Endometrial microvascular endothelial cells (primary cell): ENCODE results near the gene MAD2L2. TPM values are rescaled to one million over a fixed set of nuclear protein-coding genes. Genes with fewer than 3 reads are reported as not detected.

ENCODE experiments used
- in situ Hi-C: cut with HindIII; loops from 2 replicates; pipeline ENCODE4 v1.10.0; 2017; ENCODE audit warnings: low sequenced_read_pairs, low pct_unique_long_range_greater_than_20kb; ENCODE audit errors: inconsistent ontology term
- total RNA-seq: library from RNA; depleted of rRNA; stranded (reverse); fragments of >200 nt; gene quantifications from one replicate; pipeline ENCODE4 v1.2.3, GENCODE V29; 2015; ENCODE audit errors: inconsistent ontology term

MAD2L2 gene
- 43.9 TPM for total RNA-seq

DNA sequence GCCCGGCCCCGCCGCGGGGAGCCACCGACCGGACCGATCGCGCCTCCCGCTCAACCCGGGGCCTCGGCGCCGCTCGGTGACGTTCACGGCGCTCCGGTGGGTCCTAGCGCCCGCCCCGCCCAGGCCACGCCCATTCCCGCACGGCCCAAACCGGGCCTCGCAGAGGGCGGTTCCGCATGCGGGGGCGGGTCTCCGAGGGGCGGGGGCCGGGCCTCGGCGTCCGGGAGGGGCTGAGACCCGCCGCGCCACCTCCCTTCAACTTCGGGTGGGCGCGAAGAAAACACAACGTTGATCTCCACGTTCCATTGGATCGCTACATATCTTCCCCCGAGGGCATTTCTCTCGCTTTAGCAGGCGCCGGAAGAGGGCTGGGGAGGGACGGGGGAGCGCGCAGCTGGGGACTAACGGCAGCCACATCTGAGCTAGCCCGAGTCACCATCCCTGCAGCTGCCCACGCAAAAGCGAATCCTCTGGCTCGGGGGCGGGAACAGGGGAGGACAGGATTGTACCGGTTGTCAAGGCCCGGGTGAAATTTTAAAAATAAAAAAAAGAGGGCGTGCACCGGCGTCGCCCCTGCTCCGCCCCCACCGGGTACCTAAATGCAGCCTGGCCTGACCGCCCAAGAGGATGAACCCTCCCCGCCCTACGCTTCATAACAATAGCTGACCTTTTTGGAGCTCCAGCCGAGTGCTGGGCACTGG, at the start of gene MAD2L2:
TSS of gene MAD2L2 (minus strand) at position 78 of the 701 bp plus-strand sequence. CDS start 547 bp downstream, outside the sequence.
- in situ Hi-C loops: no loop called here

- in situ Hi-C loops: no loop called here
Observed at GRCh38 chr1:11730429-11730891, 49.5 kb upstream of the MAD2L2 start.

GRCh38 chr1:11729498-11730428, 48.8 kb upstream of the MAD2L2 start:
- in situ Hi-C loops: no loop called here

DNA sequence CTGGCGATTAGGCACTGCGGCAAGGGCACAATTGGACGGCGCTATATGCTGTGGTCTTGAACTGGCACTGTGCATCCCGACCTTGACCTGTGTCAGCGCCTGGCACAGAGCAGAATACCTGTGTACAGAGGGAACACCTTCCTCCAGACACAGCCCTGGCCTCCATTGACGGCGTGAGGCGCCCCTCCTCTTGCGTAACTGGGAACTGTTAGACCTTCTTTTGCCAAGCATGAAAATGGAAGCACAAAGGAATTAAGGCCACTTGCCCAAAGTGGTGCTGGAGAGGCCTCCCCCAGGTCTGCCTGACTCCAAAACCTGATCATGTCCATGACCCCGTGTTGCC, 48.2 kb upstream of the MAD2L2 start:
- in situ Hi-C loops: no loop called here

- in situ Hi-C loops: no loop called here
Observed at GRCh38 chr1:11728126-11728806, 47.3 kb upstream of the MAD2L2 start.

DNA sequence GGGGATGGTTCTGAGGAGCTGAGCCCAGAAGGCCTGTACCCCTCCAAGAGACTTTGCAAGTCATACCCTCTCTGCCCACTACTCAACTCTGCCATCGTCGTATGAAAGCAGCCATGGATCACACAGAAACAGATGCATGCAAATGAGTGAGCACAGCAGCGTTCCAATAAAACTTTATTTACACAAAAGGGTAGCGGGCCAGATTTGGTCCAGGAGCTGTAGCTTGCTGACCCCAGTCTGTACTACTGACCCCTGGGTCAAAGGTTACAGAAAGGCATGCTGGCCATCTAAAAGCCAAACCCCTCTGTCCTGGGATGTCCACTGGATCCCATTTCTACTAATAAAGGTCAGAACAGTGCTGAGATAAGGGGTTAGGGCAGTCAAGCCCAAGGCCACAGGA, 46.2 kb upstream of the MAD2L2 start:
- in situ Hi-C loops: no loop called here

DNA sequence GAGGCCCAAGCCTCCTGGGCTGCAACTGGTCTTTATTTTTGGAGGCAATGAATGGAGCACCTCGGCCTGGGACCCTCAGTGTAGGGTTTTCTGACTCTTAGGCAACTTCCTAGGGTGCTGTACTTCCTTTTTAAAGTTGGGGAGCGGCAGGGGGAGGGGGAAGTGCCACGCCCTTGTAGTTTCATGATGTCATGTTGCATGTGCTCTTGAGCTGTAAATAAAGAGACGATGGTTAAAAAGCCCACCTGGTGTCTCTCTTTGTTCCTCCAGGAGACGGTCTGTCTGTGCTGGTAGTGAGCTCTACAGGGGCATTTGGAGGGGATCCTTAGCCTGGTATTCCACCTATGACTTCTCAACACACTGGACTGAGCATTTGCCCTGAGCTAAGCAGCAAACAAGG, 44.7 kb upstream of the MAD2L2 start:
- in situ Hi-C loops: no loop called here

DNA sequence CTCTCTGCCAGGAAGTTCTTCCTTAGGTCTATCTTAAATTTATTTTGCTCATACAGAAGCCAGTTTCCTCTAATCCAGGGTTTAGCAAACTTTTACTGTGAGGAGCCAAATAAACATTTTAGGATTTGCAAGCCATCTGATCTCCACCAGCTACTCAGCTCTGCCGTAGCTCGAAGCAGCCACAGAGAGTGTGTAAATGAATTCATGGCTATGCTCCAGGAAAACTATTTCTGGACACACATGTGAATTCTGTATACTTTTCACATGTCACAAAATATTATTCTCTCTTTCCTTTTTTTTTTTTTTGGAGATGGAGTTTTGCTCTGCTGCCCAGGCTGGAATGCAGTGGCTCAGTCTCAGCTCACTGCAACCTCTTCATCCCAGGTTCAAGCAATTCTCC, 41.6 kb upstream of the MAD2L2 start:
- in situ Hi-C loops: no loop called here

DNA sequence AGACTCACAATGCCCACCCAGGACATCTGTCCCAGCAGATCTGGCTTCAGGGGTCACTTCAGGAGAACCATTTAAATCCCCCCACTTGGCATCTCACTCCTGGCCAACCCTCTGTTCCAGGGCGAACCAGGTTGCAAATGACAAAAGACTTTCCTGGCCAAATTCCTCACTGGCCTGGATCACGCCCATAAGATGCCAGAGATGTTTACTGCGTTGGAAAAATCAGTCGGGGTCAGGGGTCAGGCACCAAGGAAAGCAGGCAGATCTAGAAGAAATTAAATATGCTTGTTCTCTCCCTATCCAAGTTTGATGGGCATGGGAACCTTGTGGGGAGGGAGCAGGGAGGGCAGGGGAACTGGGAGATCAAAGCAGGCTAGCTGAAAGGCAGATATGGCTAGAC, 40.4 kb upstream of the MAD2L2 start:
- in situ Hi-C loops: no loop called here

- in situ Hi-C loops: no loop called here
Observed at GRCh38 chr1:11720525-11720924, 39.6 kb upstream of the MAD2L2 start.

GRCh38 chr1:11720033-11720376, 39.1 kb upstream of the MAD2L2 start:
- in situ Hi-C loops: no loop called here

- in situ Hi-C loops: loop anchor here (10.0 kb wide), 1 partner anchor 55 kb away; the partner anchor contains the start of gene FBXO6
Observed at GRCh38 chr1:11719313-11720032, 38.5 kb upstream of the MAD2L2 start.

DNA sequence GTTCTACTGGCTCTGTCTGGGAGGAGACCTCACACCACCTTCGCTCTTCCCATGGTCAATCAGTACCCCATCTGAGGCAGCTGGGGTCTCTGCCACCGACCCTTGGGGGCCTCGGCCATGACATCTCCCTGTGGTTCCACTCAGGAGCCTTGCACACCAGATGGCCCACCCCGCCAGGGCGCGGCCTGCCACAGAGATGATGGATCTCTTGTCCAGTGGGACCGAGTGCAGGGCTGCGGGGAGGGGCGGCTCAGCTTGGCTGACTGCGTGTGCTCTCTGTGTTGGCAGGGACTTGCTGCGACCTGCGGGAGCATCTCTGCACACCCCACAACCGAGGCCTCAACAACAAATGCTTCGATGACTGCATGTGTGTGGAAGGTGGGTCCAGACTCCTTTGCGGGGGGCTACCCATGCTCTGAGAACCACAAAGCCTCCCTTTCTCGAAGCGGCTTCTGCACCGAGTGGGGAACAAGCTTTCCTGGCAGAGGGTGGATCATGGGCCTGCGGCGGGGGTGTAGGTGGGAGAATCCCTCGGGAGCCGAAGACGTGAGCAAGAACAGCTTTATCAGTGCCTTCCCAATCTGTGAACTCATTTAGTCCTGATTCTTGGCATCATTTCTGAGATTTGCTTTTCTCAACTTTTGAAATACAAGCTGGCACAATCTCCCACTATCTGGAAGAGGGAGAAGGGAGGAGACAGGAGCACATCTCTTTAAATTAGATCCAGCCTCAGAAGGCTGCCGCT, 34.1 kb upstream of the MAD2L2 start:
- in situ Hi-C loops: loop anchor here (10.0 kb wide), 1 partner anchor 50 kb away; the partner anchor contains the start of gene FBXO6

GRCh38 chr1:11713095-11713494, 32.1 kb upstream of the MAD2L2 start:
- in situ Hi-C loops: loop anchor here (10.0 kb wide), 1 partner anchor 48 kb away; the partner anchor contains the start of gene FBXO6

GRCh38 chr1:11712285-11712684, 31.3 kb upstream of the MAD2L2 start:
- in situ Hi-C loops: loop anchor here (10.0 kb wide), 1 partner anchor 47 kb away; the partner anchor contains the start of gene FBXO6

GRCh38 chr1:11711490-11711889, 30.5 kb upstream of the MAD2L2 start:
- in situ Hi-C loops: loop anchor here (10.0 kb wide), 1 partner anchor 47 kb away; the partner anchor contains the start of gene FBXO6

DNA sequence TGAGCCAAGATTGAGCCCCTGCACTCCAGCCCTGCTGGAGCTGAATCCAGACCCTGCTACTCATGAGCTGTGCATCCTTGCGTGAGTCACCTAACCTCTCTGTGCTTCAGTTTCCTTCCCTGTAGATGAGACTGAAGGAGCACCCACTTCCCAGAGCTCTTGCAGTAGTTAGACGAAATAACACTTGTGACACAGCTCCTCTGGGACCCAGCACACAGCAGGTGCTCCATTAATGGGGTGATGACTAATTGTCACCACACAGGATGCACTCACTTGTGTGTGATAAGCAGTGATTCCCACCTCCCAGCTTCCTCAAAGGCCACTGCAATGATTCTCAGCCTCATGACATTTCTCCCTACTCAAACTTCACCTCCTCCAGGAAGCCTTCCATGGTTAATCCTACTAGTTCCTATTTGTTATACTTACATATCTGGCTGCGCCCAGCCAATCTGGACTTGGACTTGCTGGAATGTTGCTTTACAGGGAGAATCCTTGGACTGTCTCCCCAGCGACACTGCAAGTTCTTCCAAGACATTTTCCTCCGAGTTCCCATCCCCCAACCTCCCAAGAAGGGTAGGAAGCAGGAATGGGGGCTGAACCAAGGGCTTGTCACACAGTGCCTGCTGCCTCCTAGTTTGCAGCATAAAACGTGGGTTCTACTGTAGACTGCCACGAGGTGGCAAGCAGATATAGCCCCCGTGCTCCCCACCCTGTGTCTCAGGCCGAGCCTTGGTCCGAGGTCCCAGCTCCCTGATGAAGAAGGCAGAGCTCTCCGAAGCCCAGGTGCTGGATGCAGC, 27.8 kb upstream of the MAD2L2 start:
- in situ Hi-C loops: no loop called here
